ENCODE results near the gene SLIT2.

Gene SLIT2

GRCh38 chr4:20253735-20254409 lies 2.2 kb downstream of the SLIT2 start:
- ChIA-PET POLR2A (ENCODE audit: low non-redundant PET) (no interaction called here), CTCF (interaction anchor here (0.6 kb wide), 1 partner anchor 467 kb away, joined by 3 read pairs; no protein-coding TSS in a partner anchor)
- no peak for DNase-seq (ENCODE audit: low spot score)
- TF ChIP-seq CTCF (conservative IDR thresholded peaks at IDR 0.05; ENCODE audit: low read depth), result no peak
- no peak overlapping the region for H3K27ac ChIP-seq

- CTCF ChIA-PET, result no interaction called here
- POLR2A ChIA-PET (ENCODE audit: low non-redundant PET), result no interaction called here
- DNase-seq (ENCODE audit: low spot score), result no peak
- TF ChIP-seq CTCF (conservative IDR thresholded peaks at IDR 0.05; ENCODE audit: low read depth), result no peak
- no peak overlapping the region for H3K27ac ChIP-seq
Observed at GRCh38 chr4:20254511-20255250, 3.0 kb downstream of the SLIT2 start.

- POLR2A ChIA-PET (ENCODE audit: low non-redundant PET), result no interaction called here
- TF ChIP-seq CTCF (conservative IDR thresholded peaks at IDR 0.05; ENCODE audit: low read depth), result no peak
- H3K27ac ChIP-seq, result no peak overlapping the region
- DNase-seq (ENCODE audit: low spot score), result no peak
- CTCF ChIA-PET, result no interaction called here
Observed at GRCh38 chr4:20255251-20255586, 3.5 kb downstream of the SLIT2 start.

- TF ChIP-seq CTCF (conservative IDR thresholded peaks at IDR 0.05; ENCODE audit: low read depth), result no peak
- no peak overlapping the region for H3K27ac ChIP-seq
- no peak for DNase-seq (ENCODE audit: low spot score)
- ChIA-PET CTCF (no interaction called here), POLR2A (ENCODE audit: low non-redundant PET) (no interaction called here)
Observed at GRCh38 chr4:20255823-20256222, 4.1 kb downstream of the SLIT2 start.

- TF ChIP-seq CTCF (conservative IDR thresholded peaks at IDR 0.05; ENCODE audit: low read depth), result no peak
- CTCF ChIA-PET, result interaction anchor here (0.5 kb wide), 1 partner anchor 423 kb away, joined by 6 read pairs; no protein-coding TSS in a partner anchor
Observed at GRCh38 chr4:20256381-20256881, 4.7 kb downstream of the SLIT2 start.

GRCh38 chr4:20259707-20260106 lies 8.0 kb downstream of the SLIT2 start:
- no peak for TF ChIP-seq CTCF (conservative IDR thresholded peaks at IDR 0.05; ENCODE audit: low read depth)
- POLR2A ChIA-PET (ENCODE audit: low non-redundant PET), result no interaction called here
- H3K27ac ChIP-seq, result no peak overlapping the region
- DNase-seq (ENCODE audit: low spot score), result no peak
- CTCF ChIA-PET, result no interaction called here

More at GRCh38 chr4:20256381-20256881, 4.7 kb downstream of the SLIT2 start:
- POLR2A ChIA-PET (ENCODE audit: low non-redundant PET), result no interaction called here
- no peak overlapping the region for H3K27ac ChIP-seq
- no peak for DNase-seq (ENCODE audit: low spot score)

Measured in RWPE1 (cell line).